RWPE1 (cell line): ENCODE results near the gene URM1.

ENCODE experiments used
- CTCF ChIA-PET: fragments of 350-600 bp; sonication (Branson Sonifier 250); formaldehyde crosslinking; extraction: SDS; loops from one replicate; lab custom pipeline; 2021; lab: Yijun Ruan, JAX
- POLR2A ChIA-PET: fragments of 400-600 bp; formaldehyde crosslinking; extraction: SDS; loops from one replicate; lab custom pipeline; 2020; ENCODE audit warnings: antibody characterized with exemption; ENCODE audit not compliant: low non-redundant PET; lab: Yijun Ruan, JAX
- DNase-seq: peaks from one replicate; pipeline ENCODE4 v3.0.0; 2012; ENCODE audit warnings: low spot score
- H3K27ac ChIP-seq: fragments of 450-650 bp; 2 replicates; pipeline ENCODE4 v1.5.1; 2017
- TF ChIP-seq, protein P1 (sequence below): fragments of 450-650 bp; conservative IDR thresholded peaks from 2 replicates; pipeline ENCODE4 v1.5.1; 2017; ENCODE audit warnings: low read depth, mild to moderate bottlenecking

The URM1 gene

DNA sequence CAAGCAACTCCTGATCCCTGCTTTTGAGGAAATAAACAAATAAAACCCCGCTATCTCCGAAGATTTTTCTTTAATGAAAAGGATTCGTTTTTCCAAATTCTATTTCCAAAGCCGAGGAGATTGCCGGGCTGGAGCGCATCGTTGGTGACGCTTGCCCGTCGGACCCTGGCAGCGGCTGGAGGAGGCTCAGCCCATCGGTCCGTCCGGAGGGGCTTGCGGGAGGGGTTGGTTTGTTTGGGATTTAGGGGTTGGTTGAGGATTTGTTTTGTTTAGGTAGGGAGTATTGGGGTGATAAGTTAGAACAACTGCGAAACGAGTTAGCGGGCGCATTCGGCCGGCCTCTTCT is 20.8 kb downstream of the URM1 start:
- TF ChIP-seq, protein P1, sequence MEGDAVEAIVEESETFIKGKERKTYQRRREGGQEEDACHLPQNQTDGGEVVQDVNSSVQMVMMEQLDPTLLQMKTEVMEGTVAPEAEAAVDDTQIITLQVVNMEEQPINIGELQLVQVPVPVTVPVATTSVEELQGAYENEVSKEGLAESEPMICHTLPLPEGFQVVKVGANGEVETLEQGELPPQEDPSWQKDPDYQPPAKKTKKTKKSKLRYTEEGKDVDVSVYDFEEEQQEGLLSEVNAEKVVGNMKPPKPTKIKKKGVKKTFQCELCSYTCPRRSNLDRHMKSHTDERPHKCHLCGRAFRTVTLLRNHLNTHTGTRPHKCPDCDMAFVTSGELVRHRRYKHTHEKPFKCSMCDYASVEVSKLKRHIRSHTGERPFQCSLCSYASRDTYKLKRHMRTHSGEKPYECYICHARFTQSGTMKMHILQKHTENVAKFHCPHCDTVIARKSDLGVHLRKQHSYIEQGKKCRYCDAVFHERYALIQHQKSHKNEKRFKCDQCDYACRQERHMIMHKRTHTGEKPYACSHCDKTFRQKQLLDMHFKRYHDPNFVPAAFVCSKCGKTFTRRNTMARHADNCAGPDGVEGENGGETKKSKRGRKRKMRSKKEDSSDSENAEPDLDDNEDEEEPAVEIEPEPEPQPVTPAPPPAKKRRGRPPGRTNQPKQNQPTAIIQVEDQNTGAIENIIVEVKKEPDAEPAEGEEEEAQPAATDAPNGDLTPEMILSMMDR: no peak
- ChIA-PET POLR2A (no interaction called here), CTCF (no interaction called here)
- DNase-seq: no peak
- H3K27ac ChIP-seq: peak overlapping the region; percentile 9

DNA sequence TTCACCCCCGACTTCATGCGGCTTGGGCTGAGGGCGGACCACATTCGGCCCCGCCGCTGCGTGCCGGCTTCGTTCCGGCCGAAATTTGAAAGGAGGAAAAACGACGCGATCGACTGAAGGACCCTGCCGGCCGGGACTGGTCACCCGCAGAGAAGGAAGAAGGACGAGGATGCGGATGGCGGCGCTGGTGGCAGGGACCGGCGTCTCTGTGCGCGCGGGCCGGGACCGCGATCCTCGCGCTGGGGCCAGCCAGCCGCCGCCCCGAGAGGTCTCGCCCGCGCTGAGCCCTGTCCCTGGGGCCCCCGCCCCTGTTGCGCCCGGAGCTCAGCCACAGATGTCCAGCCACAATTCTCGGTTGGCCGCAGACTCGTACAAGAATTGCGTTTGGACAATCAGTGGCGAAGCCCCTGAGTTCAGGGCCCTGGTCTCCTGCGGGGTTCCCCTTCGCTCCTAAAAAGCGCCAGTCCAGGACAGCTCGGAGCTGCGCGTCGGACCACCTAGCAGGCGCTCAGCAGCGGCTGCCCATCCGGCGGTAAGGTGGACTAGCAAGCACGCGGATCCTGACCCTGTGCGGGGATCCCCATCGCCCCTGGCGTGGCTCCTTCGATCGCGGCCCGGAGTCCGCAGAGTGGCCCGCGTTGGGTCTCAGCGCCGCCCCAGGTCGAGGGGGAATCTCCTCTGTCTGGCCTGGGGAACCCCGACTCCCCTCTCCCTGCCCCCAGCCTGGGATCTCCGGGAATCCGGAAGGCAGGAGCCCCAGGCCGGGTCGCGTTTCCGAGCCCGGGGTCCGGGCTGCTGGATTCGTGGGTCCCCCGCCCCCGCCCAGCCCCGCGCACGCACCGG is 21.3 kb downstream of the URM1 start:
- CTCF ChIA-PET: interaction anchor here (1.3 kb wide), 1 partner anchor 30 kb away, joined by 5 read pairs; no protein-coding TSS in a partner anchor
- DNase-seq: no peak
- POLR2A ChIA-PET: no interaction called here

DNA sequence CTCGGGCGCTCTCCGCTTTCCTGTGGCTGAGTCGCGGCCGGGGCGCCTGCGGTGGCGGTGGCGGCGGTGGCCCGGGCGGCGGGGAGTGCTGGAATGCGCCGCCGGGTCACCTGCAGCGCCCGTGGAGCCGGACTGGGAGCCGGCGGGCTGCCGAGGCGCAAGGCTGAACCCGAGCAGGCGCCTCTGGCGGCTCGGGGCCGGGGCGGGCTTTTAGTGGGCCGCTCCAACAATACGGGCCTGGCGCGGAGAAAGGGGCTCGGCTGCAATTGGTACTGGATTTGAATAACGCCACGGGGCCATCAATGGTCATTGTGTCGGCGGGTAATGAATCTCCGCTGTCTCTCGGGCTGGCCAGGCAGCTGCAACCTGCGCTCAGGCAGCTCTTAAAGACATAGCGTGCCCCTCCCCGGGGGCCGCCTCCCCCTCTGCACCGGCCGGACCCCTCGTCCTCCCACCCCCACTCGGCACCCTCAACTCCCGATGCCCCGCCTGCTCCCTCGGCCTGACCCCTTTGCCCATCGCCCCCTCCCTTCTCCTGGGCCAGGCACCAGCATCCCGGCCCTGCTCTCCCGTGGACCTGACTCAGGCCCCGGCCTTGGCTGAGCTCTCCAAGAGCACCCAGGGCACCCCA is 22.1 kb downstream of the URM1 start:
- TF ChIP-seq, protein P1: no peak
- ChIA-PET CTCF (interaction anchor here (0.6 to 1.3 kb wide), 3 partner anchors 15 to 31 kb away, joined by 3 to 5 read pairs (median 4); no protein-coding TSS in a partner anchor), POLR2A (no interaction called here)
- H3K27ac ChIP-seq: no peak overlapping the region
- DNase-seq: no peak

More for the DNA sequence above, 21.3 kb downstream of the URM1 start:
- H3K27ac ChIP-seq: no peak overlapping the region
- TF ChIP-seq, protein P1: no peak

DNA sequence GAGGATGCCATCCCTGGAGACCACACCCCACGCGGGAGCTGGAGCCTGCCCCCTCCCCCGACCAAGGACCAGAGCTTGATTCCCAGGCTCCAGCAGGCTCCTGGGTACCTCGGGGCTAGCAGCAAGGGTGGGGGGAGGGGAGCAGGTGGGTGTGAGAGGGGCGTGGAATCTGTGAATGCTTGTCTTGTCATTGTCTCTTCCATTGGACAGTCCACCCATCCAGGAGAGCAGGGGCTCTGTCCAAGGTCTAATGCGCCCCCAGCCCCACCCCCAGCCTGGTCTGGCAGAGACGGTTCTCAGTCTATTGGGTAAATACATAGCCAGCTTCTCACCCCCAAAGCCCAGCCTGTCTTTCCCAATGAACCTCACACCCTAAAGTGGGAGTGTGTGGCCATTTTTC is 22.8 kb downstream of the URM1 start:
- DNase-seq: no peak
- TF ChIP-seq, protein P1: no peak
- no peak overlapping the region for H3K27ac ChIP-seq
- ChIA-PET CTCF (interaction anchor here (0.6 to 1.3 kb wide), 3 partner anchors 14 to 32 kb away, joined by 3 to 5 read pairs (median 4); no protein-coding TSS in a partner anchor), POLR2A (interaction anchor here (1.1 kb wide), 1 partner anchor 11 kb away, joined by 3 read pairs; no protein-coding TSS in a partner anchor)

DNA sequence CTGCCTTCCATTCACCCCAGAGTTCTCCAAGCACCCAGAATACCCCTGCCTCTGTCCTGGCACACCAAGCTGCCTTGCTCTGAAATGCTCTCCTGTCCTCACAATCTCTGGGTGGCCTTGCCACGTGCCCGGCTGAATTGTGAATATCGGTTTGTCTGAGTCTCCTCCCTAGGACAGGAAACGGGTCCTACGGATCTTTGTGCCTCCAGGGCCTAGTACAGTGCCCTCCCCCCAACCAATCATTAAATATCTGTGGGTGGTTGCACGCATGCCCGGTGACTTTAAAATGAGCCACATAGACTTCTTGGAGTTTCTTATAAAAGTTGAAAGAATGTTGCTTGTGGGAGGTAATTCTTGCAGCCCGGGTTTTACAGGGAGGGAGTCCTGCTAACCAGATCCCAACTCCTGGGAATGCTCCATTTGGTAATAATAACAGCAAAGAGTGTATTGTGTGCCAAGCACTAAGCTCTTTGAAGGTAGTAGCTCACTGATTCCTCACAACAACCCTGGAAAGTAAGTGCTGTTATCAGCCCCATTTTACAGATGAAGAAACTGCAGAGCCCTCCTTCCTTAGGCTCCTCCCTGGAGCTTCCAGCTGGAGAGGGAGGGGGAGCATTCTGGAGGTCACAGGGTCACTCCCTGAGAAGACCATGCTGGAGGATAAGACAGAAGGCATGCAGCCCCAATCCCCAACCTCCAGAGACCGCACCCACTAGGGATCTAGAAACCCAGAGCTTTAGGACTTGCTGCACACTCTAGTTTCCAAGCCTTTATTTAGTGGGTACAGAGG is 23.4 kb downstream of the URM1 start:
- POLR2A ChIA-PET: interaction anchor here (1.1 kb wide), 1 partner anchor 11 kb away, joined by 3 read pairs; no protein-coding TSS in a partner anchor
- no peak for DNase-seq

More for the DNA sequence above, 23.4 kb downstream of the URM1 start:
- H3K27ac ChIP-seq: no peak overlapping the region
- CTCF ChIA-PET: interaction anchor here (1.2 kb wide), 1 partner anchor 24 kb away, joined by 4 read pairs; no protein-coding TSS in a partner anchor
- TF ChIP-seq, protein P1: no peak
